SK-N-SH (cell line): ENCODE results near the gene KCNC4.

ENCODE experiments used
- CTCF ChIP-seq: fragments of 200-600 bp; sonication (generic); IDR thresholded peaks from 2 replicates; pipeline ENCODE4 v1.6.1; 2017; ENCODE audit warnings: antibody characterized with exemption, mild to moderate bottlenecking, moderate library complexity
- ELF1 ChIP-seq: IDR thresholded peaks from 2 replicates; pipeline ENCODE4 v1.4.0; 2012
- EP300 ChIP-seq, 2 experiments: IDR thresholded peaks; 2 replicates each; pipeline versions ENCODE4 v1.4.0 to v1.6.1; 2012; ENCODE audit warnings: borderline replicate concordance in 1 of 2, low read depth in 1 of 2, low read length in 1 of 2
- MAX ChIP-seq: IDR thresholded peaks from 2 replicates; pipeline ENCODE4 v1.4.0; 2012; ENCODE audit warnings: low read depth

DNA sequence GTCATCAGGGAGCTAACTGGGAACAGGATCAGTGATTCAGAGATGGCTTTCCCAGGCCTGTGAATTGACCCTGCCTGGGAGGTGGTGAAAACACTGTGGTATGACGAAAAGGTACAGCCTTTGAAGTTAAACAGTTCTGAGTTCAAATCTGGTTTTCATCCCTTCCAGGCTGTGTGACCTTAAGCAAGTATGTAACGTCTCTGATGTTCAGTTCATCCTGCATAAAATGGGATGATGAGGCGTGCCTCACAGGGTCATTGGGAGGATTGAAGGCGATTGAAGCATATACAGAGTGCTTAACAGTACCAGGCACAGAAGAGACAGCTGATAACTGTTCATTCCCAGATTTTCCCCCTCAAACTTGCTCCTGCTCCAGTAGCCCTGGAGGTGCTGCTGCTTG lies 11.0 kb downstream of the KCNC4 start:
- TF ChIP-seq MAX (no peak), ELF1 (no peak), EP300 (IDR thresholded peaks at IDR 0.05; ENCODE audit: borderline replicate concordance in 1 of 2, low read depth in 1 of 2, low read length in 1 of 2) (no peak), CTCF (no peak)
